ENCODE measurements around the gene CCNF.
A peak's percentile ranks its signal among the peaks of the same experiment; 100 is the strongest.
"Not testable (repeated sequence)": the region's sequence is repeated elsewhere in the genome, so short reads cannot be mapped to it uniquely, and the experiment has no call there.

The CCNF gene
- total RNA-seq = 6.6 to 19.4 (median 12.8) reads per million in 9 experiments

GRCh38 chr16:2429034-2429770 is at the start of gene CCNF:
Gene CCNF, plus strand, starts transcription at chr16:2429447. Its CDS starts 35 bp downstream, at chr16:2429482.
- Mint-ChIP-seq H3K36me3 (ENCODE audit: insufficient read depth) (peaks cover 11% of the 10 kb centered on the region), H3K4me1 (ENCODE audit: low read depth in 2 of 2) (peaks cover 17 to 22% of the 10 kb centered on the region in 2 donors), H3K9me3 (no peaks in the 10 kb centered on the region), H3K4me3 (peak within 1 kb of the TSS; percentile 81 to 88), H3K27ac (peak within 1 kb of the TSS; percentile 63 to 72), H3K27me3 (no peaks in the 10 kb centered on the region)
- DNase-seq (peak; percentile 86 to 89 (median 88)), ATAC-seq (replicated peaks) (peak; percentile 96)

GRCh38 chr16:2383501-2383900 is 45.7 kb upstream of the CCNF start:
- ATAC-seq (replicated peaks) (no peak), DNase-seq (no peak)
- Mint-ChIP-seq H3K4me3 (no peak overlapping the region), H3K27me3 (peaks cover 5 to 7% of the 10 kb centered on the region in 2 donors), H3K36me3 (ENCODE audit: insufficient read depth) (peaks cover 6% of the 10 kb centered on the region), H3K9me3 (peaks cover 0 to 1% of the 10 kb centered on the region in 2 donors), H3K4me1 (ENCODE audit: low read depth in 2 of 2) (no peaks in the 10 kb centered on the region), H3K27ac (no peak overlapping the region)

- DNase-seq = no peak
- Mint-ChIP-seq H3K4me1 (ENCODE audit: low read depth in 2 of 2) (no peaks in the 10 kb centered on the region), H3K27me3 (peaks cover 5 to 7% of the 10 kb centered on the region in 2 donors), H3K27ac (no peak overlapping the region), H3K36me3 (ENCODE audit: insufficient read depth) (peaks cover 6% of the 10 kb centered on the region), H3K9me3 (peaks cover 0 to 3% of the 10 kb centered on the region in 2 donors), H3K4me3 (no peak overlapping the region)
- ATAC-seq (replicated peaks) = no peak
Observed at GRCh38 chr16:2384426-2384825, 44.8 kb upstream of the CCNF start.

GRCh38 chr16:2385190-2385836 is 43.9 kb upstream of the CCNF start:
- ATAC-seq (replicated peaks) (no peak), DNase-seq (no peak)
- peaks cover 6% of the 10 kb centered on the region for H3K36me3 Mint-ChIP-seq (ENCODE audit: insufficient read depth)
- no peak overlapping the region for H3K4me3 Mint-ChIP-seq
- peaks cover 5 to 7% of the 10 kb centered on the region in 2 donors for H3K27me3 Mint-ChIP-seq
- H3K9me3 Mint-ChIP-seq = peaks cover 0 to 3% of the 10 kb centered on the region in 2 donors
- H3K4me1 Mint-ChIP-seq (ENCODE audit: low read depth in 2 of 2) = no peaks in the 10 kb centered on the region
- no peak overlapping the region for H3K27ac Mint-ChIP-seq

- not testable (repeated sequence) for H3K9me3 Mint-ChIP-seq; H3K27ac Mint-ChIP-seq; H3K4me1 Mint-ChIP-seq (ENCODE audit: low read depth in 2 of 2); ATAC-seq (replicated peaks); DNase-seq; H3K27me3 Mint-ChIP-seq; H3K36me3 Mint-ChIP-seq (ENCODE audit: insufficient read depth); H3K4me3 Mint-ChIP-seq
Observed at GRCh38 chr16:2385982-2386381, 43.3 kb upstream of the CCNF start.

- no peak overlapping the region for H3K4me3 Mint-ChIP-seq
- peaks cover 6% of the 10 kb centered on the region for H3K36me3 Mint-ChIP-seq (ENCODE audit: insufficient read depth)
Observed at GRCh38 chr16:2386990-2387389, 42.3 kb upstream of the CCNF start.

GRCh38 chr16:2388139-2388874 is 40.9 kb upstream of the CCNF start:
- Mint-ChIP-seq H3K36me3 (ENCODE audit: insufficient read depth) (peaks cover 3% of the 10 kb centered on the region), H3K27ac (no peak overlapping the region), H3K4me1 (ENCODE audit: low read depth in 2 of 2) (no peaks in the 10 kb centered on the region), H3K27me3 (peaks cover 13 to 18% of the 10 kb centered on the region in 2 donors), H3K4me3 (no peak overlapping the region), H3K9me3 (peaks cover 0 to 3% of the 10 kb centered on the region in 2 donors)
- no peak for ATAC-seq (replicated peaks)
- no peak for DNase-seq

More at GRCh38 chr16:2386990-2387389, 42.3 kb upstream of the CCNF start:
- Mint-ChIP-seq H3K4me1 (ENCODE audit: low read depth in 2 of 2) (no peaks in the 10 kb centered on the region), H3K27ac (no peak overlapping the region), H3K27me3 (peaks cover 6 to 16% of the 10 kb centered on the region in 2 donors), H3K9me3 (peaks cover 0 to 3% of the 10 kb centered on the region in 2 donors)
- ATAC-seq (replicated peaks) (no peak), DNase-seq (no peak)

GRCh38 chr16:2388875-2389433 is 40.3 kb upstream of the CCNF start:
- peaks cover 13 to 18% of the 10 kb centered on the region in 2 donors for H3K27me3 Mint-ChIP-seq
- peaks cover 0 to 3% of the 10 kb centered on the region in 2 donors for H3K9me3 Mint-ChIP-seq
- no peak for DNase-seq
- peaks cover under 1% of the 10 kb centered on the region for H3K36me3 Mint-ChIP-seq (ENCODE audit: insufficient read depth)
- ATAC-seq (replicated peaks) = no peak
- no peak overlapping the region for H3K4me3 Mint-ChIP-seq
- no peak overlapping the region for H3K27ac Mint-ChIP-seq
- H3K4me1 Mint-ChIP-seq (ENCODE audit: low read depth in 2 of 2) = no peaks in the 10 kb centered on the region

GRCh38 chr16:2392025-2392424 is 37.2 kb upstream of the CCNF start:
- H3K36me3 Mint-ChIP-seq (ENCODE audit: insufficient read depth) = no peaks in the 10 kb centered on the region
- H3K4me3 Mint-ChIP-seq = no peak overlapping the region
- no peak overlapping the region for H3K27ac Mint-ChIP-seq
- no peaks in the 10 kb centered on the region for H3K4me1 Mint-ChIP-seq (ENCODE audit: low read depth in 2 of 2)
- peaks cover 0 to 3% of the 10 kb centered on the region in 2 donors for H3K9me3 Mint-ChIP-seq
- H3K27me3 Mint-ChIP-seq = peaks cover 7 to 11% of the 10 kb centered on the region in 2 donors
- no peak for ATAC-seq (replicated peaks)
- DNase-seq = no peak

- no peak overlapping the region for H3K27ac Mint-ChIP-seq
- H3K4me3 Mint-ChIP-seq = no peak overlapping the region
- H3K27me3 Mint-ChIP-seq = peaks cover 0 to 7% of the 10 kb centered on the region in 2 donors
- no peak for ATAC-seq (replicated peaks)
- H3K9me3 Mint-ChIP-seq = no peaks in the 10 kb centered on the region
- no peak for DNase-seq
- H3K4me1 Mint-ChIP-seq (ENCODE audit: low read depth in 2 of 2) = no peaks in the 10 kb centered on the region
- no peaks in the 10 kb centered on the region for H3K36me3 Mint-ChIP-seq (ENCODE audit: insufficient read depth)
Observed at GRCh38 chr16:2398520-2398919, 30.7 kb upstream of the CCNF start.

GRCh38 chr16:2404099-2404498 is 25.1 kb upstream of the CCNF start:
- Mint-ChIP-seq H3K4me3 (no peak overlapping the region), H3K27me3 (peaks cover 0 to 6% of the 10 kb centered on the region in 2 donors), H3K9me3 (no peaks in the 10 kb centered on the region), H3K27ac (no peak overlapping the region), H3K36me3 (ENCODE audit: insufficient read depth) (no peaks in the 10 kb centered on the region), H3K4me1 (ENCODE audit: low read depth in 2 of 2) (no peaks in the 10 kb centered on the region)
- ATAC-seq (replicated peaks) = no peak
- DNase-seq = no peak

GRCh38 chr16:2415085-2415484 is 14.2 kb upstream of the CCNF start:
- no peak overlapping the region for H3K4me3 Mint-ChIP-seq
- no peaks in the 10 kb centered on the region for H3K4me1 Mint-ChIP-seq (ENCODE audit: low read depth in 2 of 2)
- DNase-seq = no peak
- peaks cover 13 to 39% of the 10 kb centered on the region in 2 donors for H3K27me3 Mint-ChIP-seq
- H3K27ac Mint-ChIP-seq = no peak overlapping the region
- no peaks in the 10 kb centered on the region for H3K9me3 Mint-ChIP-seq
- no peaks in the 10 kb centered on the region for H3K36me3 Mint-ChIP-seq (ENCODE audit: insufficient read depth)
- ATAC-seq (replicated peaks) = no peak

GRCh38 chr16:2420035-2420434 is 9.2 kb upstream of the CCNF start:
- ATAC-seq (replicated peaks) (no peak), DNase-seq (no peak)
- H3K4me3 Mint-ChIP-seq = no peak overlapping the region
- no peak overlapping the region for H3K27ac Mint-ChIP-seq
- peaks cover 5 to 14% of the 10 kb centered on the region in 2 donors for H3K27me3 Mint-ChIP-seq
- H3K4me1 Mint-ChIP-seq (ENCODE audit: low read depth in 2 of 2) = peaks cover 6 to 12% of the 10 kb centered on the region in 2 donors
- no peaks in the 10 kb centered on the region for H3K36me3 Mint-ChIP-seq (ENCODE audit: insufficient read depth)
- no peaks in the 10 kb centered on the region for H3K9me3 Mint-ChIP-seq

All from effector memory CD8-positive, alpha-beta T cell (primary cell).